ENCODE results near the gene CEP83. TPM values are rescaled to one million over a fixed set of nuclear protein-coding genes. Genes with fewer than 3 reads are reported as not detected.

The CEP83 gene
- polyA plus RNA-seq, 1 donor = 13.5 TPM

DNA sequence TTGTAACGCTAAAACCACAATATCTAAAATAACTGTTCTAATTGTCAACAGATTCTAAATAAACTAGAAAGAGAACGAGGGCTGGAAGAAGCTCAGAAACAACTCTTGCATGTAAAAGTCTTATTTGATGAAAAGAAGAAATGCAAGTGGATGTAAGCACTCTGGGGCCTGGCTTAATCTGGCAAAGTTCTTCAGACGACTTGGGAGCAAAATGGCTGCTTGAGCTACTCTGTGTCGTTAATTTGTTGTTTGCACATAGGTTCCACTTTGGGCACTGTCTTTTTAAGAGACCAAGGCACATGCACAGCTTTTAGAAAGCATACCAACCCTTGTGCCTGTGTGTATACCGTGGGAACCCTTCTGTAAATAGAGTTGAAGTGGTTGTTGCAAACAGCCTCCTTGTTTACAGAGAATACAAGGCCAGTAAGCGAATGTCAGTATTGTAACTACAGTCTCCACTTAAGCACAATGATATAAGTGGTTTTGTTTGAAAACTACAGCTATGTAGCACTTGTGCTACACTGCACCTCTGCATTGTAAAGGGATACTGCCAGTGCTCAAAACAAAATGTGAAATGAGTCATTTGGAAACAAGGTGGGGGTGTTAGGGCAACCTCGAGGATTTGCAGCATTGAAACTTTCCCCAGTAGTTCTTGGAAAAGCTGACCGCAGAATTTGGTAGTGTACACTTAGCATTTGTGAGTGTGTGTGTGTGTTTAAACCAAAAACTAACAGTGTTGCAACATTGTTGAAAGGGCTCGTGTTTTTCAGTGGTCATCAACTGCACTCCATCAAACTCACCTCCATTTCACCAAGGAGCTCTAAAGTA, 154.3 kb downstream of the CEP83 start:
- no peak for DNase-seq (ENCODE audit: low read depth)

DNA sequence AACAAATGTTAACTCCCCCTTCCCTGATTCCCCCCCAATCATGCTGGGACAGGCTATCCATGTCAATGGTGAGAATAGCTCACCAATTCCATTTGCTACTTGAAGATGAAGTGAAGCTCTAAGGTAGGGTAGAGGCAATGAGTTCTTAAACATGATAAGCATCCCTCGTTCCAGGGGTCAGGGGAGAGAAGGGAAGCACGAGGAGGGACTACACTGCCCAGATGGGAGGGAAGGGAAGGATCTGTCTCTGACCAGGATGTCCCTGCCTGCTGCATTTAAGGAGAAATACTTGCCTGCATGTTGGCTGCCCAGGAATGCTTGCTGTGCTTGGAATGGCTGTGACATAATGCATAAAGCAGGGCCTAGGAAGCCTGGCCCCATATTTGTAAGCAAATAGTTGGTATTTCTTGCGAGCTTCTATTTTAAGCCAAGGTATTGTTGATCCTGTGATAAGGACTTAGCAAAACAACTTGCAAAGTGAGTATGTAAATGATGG, 155.1 kb downstream of the CEP83 start:
- DNase-seq (ENCODE audit: low read depth) = no peak

DNA sequence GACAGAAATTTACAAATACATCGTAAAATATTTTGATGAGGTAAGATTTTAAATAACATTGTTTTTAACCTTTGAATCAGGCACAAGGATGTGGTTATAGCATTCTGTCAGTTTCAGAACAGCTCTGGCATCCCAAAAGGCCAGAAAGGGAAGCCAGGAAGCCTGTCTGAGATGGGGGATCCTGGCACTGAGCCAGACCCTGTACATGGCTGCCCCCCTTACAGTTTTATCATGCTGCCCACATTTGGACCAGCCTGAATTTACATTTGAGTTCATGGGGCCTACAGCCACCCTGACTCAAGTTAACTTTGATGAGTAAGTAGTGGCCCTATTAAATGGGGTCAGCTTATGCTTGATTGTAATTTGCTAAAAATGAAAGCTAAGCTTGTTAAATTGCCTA, 155.7 kb downstream of the CEP83 start:
- DNase-seq (ENCODE audit: low read depth) = no peak

DNA sequence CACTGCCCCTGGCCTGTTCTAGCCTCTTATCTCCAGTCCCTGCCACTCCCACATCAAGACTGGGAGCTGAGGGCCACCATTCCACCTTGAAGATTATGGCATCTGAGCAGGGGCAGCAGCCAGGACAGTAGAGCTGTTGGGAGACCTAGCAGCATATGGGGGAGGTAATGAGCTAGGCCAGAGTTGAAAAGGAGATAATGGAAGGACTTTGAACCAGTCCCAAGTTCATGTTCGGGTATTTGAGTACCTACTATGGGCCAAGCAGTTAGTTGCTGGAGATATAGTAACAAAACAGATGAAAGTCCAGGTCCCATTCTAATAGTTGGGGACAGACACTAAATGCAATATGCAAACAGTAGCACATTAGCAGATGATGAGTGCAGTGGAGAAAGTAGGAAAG, 159.8 kb downstream of the CEP83 start:
- no peak for DNase-seq (ENCODE audit: low read depth)

DNA sequence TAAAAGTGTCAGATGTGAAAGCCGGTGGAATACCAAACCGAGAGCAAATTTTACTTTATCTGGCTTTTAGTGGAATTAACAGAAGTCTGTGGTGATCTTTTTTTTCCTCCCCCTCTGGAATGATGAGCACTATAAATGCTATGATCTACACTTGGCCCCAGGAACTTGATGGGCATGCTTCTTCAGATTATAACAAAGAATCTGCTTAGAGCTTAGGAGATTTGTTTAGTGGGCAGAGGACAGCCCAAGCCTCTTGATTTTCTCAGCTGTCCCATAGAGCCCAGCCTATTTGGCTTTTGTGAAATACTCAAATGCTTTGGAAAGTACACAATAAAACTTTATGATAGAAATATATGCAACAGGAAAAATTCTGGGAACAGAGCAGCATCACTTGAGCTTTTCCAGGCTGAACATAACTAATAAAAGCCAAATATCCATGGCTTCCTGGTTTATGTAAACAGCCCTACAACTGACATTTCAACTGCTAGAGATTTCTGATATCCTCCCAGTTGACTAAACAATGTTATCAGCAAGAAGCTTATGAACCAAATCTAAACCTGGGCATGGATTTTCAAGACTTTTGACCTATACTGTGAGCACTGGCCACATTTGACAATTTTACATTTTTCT, 161.7 kb downstream of the CEP83 start:
- DNase-seq (ENCODE audit: low read depth) = no peak

DNA sequence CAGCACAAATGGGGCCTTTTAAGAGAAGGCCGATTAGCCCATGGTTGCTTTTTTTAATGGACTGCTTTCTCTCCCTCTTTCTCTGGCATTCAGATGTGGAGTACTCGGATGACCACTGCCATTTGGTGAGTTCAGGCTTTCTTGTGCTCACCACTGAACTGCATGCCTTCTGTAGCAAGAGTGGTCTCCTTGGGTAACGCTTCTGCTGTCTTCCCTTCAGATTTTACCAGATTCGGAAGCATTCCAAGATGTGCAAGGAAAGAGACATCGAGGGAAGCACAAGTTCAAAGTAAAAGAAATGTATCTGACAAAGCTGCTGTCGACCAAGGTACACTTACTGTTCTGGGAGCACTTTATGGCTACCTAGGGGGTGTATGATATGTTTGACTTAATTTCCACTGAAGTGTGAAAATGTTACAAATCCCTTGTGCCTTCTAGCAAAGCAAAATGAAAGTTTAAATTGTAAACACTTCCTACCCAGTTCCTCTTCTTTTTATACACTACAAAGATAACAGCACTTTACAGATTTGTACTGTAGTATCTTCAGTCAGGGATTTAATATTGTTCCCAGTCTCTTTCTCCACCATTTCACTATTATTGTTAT, 162.5 kb downstream of the CEP83 start:
- DNase-seq (ENCODE audit: low read depth) = no peak

DNA sequence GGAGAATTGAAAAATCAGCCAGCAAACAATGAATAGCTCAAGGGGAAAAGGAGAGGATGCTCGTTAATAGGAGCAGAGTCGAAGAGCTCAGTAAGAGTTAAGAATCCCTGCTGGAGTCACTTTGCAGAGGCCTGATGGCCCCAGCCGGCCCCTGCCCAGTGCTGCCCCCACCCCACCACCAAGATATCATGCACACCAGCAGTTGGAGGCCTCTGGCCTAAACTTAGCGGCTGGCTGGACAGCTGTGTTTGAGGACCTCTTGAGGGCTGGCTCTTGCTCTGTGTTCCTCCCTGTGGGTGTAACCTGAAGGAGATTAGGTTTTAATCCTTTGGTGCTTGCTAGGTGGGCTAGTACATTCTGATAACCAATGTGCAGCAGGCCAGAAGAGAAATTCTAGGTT, 169.3 kb downstream of the CEP83 start:
- DNase-seq (ENCODE audit: low read depth) = no peak

DNA sequence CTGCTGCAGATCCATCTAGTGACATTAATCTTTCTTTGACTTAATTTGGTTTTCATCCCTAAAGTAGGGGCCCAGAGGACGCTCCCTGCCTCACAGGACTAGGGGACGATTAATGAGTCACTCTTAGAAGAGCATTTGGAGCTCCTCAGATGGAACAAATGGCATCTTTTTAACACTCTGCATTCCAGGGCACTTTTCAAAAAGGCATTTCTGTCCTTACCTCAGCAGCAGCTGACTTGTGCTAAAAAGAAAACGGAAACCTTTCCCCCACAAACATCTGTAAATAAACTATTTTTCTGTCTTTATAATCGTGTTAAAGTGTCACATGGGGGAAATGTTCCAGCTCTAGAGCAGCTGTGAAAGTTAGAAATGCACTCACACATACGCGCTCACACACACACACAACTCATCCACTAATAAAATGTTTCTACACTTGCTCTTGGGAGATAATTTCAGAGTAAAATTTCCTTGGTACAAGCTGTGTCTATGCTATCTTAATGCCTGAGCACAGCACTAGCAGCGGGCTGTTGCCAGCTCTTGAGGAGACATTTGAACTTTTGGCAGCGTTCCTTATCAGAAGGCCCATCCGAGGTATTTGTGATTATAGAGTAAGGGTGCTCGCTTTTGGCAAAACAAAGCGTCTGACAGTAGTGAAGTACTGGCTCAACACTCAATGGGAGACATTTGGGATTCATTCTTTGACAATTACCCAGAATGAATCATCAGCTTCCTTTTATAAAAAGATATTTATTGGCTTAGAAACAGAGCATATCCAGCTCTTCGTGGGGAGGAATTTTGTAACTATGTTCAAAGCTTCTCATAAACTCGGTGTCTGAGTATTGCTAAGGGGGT, 170.0 kb downstream of the CEP83 start:
- DNase-seq (ENCODE audit: low read depth) = peak; percentile 68

DNA sequence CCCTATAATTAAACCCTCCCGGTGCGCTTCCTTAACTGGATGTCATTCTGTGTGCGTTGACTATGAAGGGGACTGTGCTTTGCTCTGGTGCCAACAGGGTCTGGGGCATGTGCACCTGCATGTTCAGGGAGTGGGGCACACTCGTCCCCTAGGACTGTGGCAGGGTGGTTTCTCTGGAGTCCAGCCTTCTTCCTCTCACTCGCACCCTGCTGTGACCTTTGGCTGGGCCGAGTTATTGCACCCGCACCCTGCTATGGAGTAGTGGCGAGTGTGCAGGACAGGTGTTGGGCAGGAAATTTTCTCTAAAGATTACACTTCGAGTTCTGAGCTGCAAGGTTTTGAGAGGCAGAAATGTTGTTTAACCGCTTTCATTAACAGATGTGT, 172.4 kb downstream of the CEP83 start:
- DNase-seq (ENCODE audit: low read depth) = no peak

DNA sequence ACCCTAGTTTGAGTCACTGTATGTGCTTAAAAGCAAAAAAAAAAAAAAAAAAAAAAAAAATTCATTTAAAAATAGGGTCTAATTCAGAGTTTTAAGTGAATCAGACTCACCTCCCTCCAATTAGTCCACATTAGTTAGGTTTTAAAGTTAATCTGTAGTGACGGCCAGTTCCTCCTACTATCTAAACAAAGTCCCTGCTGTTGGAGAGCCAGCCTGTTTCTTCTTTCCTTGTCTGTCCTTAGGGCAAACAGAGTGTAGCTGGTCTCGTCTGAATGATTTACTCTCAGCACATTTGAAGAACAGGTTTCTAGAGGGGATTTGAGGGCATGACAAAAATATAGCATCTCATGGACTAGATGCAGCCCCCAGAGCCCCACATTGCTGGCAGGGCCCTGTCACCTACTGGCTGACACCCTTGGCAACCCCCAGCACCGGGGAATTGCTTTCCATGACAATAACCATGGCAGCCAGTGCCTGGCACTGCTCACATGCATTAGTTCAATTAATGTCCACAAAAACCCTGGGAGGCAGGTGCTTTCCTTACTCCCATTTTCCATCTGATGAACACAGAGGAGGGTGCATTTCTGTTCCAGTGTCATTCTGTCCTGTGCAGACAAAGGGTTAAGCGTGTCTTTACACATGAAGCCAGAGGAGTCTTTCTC, 173.0 kb downstream of the CEP83 start:
- no peak for DNase-seq (ENCODE audit: low read depth)

DNA sequence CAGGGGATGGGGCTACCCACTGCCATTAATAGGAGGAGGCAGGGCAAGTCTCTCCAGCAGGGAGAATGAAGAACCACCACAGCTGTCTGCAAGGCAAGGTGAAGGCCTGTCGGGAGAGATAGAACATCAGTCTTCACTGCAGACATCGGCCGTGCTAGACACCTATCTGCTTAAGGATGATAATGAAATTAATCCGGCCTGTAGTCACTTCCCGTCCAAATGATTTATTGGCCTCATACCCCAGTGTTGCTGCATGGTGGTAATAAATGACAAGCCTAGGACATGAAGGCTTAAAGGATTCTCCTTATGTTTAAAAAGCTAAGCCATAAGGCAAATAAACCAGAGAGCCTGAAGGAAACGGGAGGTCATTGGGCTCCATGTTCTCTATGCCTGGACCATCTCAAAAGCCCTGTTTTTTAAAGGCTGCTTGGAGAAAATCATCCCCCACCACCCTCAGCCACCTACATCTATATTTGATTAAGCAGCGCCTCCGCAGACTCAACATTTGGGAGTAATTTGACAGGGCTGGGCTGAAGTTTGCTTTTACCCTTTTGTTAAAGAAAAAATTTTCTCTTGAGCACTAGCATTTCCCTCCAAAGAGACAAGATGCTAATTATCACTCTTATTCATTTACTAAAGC, 173.6 kb downstream of the CEP83 start:
- DNase-seq (ENCODE audit: low read depth) = no peak

DNA sequence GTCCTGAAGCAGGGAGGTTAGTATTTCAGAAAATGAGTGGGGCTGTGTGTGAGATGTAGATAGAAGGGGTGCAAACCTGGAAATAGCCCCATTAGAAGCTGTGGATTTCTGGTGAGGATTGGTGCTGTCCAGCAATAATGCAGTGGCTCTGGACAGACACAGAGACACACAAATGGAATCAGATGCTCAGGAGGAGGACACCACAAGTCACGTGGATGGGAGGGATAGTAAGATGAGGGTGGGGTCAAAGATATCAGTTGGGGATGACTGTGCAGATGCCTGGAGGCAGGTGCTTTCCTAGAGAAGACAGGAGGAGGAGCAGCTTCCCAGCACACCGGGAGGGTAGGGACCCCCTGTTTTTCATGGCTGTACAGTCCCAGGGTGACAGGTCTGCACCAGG, 174.8 kb downstream of the CEP83 start:
- DNase-seq (ENCODE audit: low read depth) = no peak

DNA sequence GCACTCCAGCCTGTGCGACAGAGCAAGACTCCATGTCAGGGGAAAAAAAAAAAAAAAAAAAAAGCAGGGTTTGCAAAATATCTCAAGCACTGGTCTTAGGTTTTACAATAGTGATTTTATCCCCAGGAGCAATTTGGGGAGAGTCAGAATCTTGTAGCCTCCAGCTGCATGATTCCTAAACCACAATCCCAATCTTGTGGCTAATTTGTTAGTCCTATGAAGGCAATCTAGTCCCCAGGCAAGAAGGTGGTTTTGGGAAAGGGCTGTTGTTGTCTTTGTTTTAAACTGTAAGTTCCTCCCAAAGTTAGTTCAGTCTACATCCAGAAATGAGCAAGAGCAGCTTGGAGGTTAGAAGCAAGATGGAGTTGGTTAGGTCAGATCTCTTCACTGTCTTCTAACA, 175.6 kb downstream of the CEP83 start:
- no peak for DNase-seq (ENCODE audit: low read depth)

DNA sequence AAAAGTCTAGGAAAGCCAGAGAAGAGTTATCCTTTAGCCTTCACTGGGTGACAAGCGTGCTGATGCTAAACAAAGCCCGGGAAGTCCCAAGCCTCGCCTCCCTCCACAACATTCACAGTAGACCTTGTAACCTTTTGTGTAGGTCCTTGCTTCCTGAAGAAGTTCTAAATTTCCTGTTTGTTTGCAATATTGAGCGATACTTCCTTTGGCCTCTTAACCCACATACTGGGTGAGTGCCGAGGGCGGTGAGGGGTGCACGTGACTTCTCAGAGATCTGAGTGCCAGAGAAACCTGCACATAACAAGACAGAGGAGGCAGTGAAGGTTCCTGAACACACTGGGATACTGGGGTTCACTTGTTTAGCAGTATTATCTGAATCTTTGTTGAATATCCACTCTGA, 177.0 kb downstream of the CEP83 start:
- DNase-seq (ENCODE audit: low read depth) = no peak

DNA sequence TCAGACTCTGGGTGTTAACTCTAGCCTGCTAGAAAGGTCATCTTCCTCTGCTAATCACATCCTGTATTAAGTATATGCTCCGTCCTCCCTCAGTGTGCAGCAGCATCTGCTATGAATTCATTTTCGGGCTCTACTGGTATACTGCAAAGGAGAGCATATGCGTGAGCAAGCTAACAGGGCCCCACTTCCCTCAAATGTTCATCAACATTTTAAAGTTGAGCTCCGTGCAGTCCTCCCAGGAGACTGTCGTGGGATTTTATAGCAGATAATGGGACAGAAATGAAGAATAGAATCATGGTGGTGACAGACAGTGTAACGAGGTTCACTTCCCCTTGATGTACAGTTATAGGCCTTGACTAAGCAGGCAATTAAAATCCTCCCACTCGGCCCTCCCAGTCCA, 179.6 kb downstream of the CEP83 start:
- no peak for DNase-seq (ENCODE audit: low read depth)

DNA sequence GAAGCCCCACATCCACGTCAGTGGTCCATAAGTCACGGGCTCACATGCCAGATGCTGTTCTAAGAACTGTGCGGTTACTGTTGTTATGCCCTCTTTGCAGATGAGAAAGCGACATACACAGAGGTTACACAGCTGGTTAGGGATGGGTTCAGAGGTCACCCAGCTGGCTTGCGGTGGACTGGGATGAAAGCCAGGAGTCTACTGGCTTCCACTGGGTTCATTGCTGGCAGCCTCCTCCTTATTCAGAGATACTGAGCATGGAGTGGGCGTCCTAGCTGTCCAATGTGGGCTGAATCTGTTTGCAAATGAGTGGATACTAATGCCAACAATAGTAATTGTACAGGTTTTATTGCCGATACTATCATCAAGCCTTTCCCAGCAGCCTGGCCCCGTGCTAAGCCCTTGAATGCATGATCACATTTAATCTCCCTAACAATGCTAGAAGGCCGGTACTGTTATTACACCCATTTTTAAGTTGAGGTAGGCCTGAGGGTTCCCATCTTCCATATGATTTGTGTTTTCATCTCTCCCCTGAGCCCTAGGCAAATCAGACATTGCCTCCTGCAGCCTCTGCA, 182.2 kb downstream of the CEP83 start:
- no peak for DNase-seq (ENCODE audit: low read depth)

DNA sequence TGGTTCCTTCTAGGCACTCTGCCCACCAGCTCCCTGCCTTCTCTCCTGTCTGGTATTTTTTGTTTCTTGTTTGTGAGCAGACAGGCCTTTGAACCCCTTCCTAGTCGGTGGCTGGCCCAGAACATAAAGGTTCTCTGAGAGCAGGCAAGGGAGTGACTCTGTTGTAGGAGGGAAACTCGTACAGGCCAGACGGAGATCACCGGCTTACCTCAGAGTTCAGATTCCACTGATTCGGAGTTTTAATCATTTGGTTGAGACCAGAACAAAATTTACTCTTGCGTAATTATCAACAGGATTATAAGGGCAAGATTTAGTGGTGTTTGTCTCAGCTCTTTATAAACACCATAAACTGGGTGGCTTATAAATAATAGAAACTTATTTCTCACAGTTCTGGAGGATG, 182.9 kb downstream of the CEP83 start:
- DNase-seq (ENCODE audit: low read depth) = no peak

DNA sequence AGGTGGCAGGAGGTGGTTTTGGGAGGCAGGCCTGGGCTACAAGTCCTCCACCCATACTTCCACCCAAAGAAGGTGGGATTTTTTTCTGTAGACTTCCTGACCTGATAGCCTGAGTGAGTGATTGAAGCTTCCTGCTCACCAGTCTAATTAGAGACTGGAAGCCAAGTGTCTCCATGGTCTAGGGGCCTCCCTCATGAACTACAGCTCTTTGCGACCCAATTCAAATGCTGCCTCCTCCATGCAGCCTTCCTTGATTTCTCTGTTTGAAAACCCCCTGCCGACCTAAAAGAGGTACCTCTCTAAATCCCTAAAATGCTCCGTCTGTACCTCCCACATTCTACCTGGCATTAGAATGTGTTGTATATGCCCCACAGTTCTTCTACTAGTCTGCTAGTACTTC, 186.4 kb downstream of the CEP83 start:
- no peak for DNase-seq (ENCODE audit: low read depth)

DNA sequence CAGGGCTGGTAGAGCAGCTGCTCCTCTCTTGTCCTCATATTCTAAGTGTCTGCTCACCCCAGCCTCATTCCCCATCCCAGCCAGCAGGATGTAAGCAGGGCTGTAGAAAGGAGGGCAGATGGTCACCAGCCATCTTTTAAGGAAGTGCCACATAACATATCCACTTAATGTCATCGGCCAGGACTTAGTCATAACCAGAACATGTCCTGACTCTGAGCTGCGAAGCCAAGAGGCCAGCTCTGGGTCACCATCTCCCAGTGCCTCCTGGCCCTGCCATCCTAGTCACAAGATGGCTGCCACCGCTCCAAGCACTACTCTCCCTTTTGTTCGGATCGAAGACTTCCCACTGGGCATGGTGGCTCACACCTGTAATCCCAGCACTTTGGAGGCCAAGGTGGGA, 187.4 kb downstream of the CEP83 start:
- no peak for DNase-seq (ENCODE audit: low read depth)

DNA sequence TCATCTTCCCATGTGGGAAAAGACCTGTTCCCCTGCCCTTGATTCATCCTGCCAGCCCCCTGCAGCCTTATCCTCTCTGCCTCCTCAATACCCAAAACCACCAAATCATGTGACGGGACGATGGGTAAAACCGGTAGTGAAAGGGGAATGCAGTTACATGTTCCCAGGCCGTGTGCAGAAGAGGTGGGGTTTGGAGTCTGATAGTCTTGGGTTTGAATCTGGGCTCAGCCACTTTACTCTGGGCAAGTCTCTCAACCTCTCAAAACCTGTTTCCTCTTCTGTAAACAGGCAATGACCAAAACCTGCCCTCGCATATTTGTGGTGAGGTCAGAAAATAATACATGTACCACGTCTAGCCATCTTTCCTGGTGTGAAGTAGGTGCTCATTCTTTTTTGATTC, 188.3 kb downstream of the CEP83 start:
- no peak for DNase-seq (ENCODE audit: low read depth)

Measured in forelimb muscle (tissue), 1 donor.